HCT116 (cell line): ENCODE results near the gene TENM4. TPM values are rescaled to one million over a fixed set of nuclear protein-coding genes. Genes with fewer than 3 reads are reported as not detected.
A peak's percentile ranks its signal among the peaks of the same experiment; 100 is the strongest.

ENCODE experiments used
- ATAC-seq: fragments of 200-7000 bp; cut with Tn5 transposase; 2 replicates; pipeline ENCODE4 v1.9.1; 2020; ENCODE audit warnings: mild to moderate bottlenecking, moderate library complexity
- BruUV-seq: library from RNA; stranded (reverse); fragments of 400-500 nt; replicated peaks from 2 replicates; lab custom pipeline; 2021; lab: Mats Ljungman, UMichigan
- CTCF ChIA-PET: fragments of 300-600 bp; sonication (Branson Sonifier 250); formaldehyde crosslinking; loops from one replicate; lab custom pipeline; 2021; ENCODE audit warnings: antibody characterized with exemption; lab: Charles Lee
- POLR2A ChIA-PET: fragments of 300-600, 350-600 bp; sonication (Branson Sonifier 250); formaldehyde crosslinking; loops from one replicate; lab custom pipeline; 2021; ENCODE audit warnings: antibody characterized with exemption; lab: Charles Lee
- RAD21 ChIA-PET, 2 experiments: fragments of 300-600 bp; sonication (Branson Sonifier 250); formaldehyde crosslinking; loops; one replicate each; lab custom pipeline; 2023; ENCODE audit warnings: low total read pairs in 2 of 2; ENCODE audit not compliant: uncharacterized antibody in 2 of 2, unreplicated experiment in 2 of 2, low non-redundant PET in 1 of 2; lab: Charles Lee
- DNase-seq: peaks from one replicate; pipeline ENCODE4 v3.0.0-alpha.2; 2010; ENCODE audit warnings: low read depth, low spot score
- H2AFZ ChIP-seq: fragments of 200-600 bp; shearing (Covaris generic), sonication (generic); 2 replicates; pipeline ENCODE4 v1.6.1; 2017; ENCODE audit warnings: low read depth, mixed run types, mixed read lengths, antibody characterized with exemption, low read length; ENCODE audit not compliant: poor library complexity, severe bottlenecking
- H3K27ac ChIP-seq: 2 replicates; pipeline ENCODE4 v1.5.1; 2012; ENCODE audit warnings: low read depth, low read length
- H3K27me3 ChIP-seq: fragments of 200-600 bp; sonication (generic); 2 replicates; pipeline ENCODE4 v1.6.1; 2016; ENCODE audit warnings: mixed run types, low read length, mixed read lengths; ENCODE audit not compliant: insufficient read depth
- H3K36me3 ChIP-seq, 2 experiments: fragments of 200-500 bp in 1 of 2; fragments of 200-600 bp in 1 of 2; sonication (Bioruptor generic) in 1 of 2; sonication (generic) in 1 of 2; 2 replicates each; pipeline versions ENCODE4 v1.5.1 to v1.6.1; 2014 to 2016; ENCODE audit warnings: low read length in 2 of 2, inconsistent platforms in 1 of 2, mixed read lengths in 1 of 2, mixed run types in 1 of 2; ENCODE audit not compliant: insufficient read depth in 2 of 2, control insufficient read depth in 1 of 2
- H3K4me1 ChIP-seq, 2 experiments: fragments of 200-600 bp in 1 of 2; sonication (generic) in 1 of 2; 2 replicates each; pipeline versions ENCODE4 v1.5.1 to v1.6.1; 2012 to 2017; ENCODE audit warnings: low read length in 2 of 2, inconsistent platforms in 1 of 2, mild to moderate bottlenecking in 1 of 2, mixed read lengths in 1 of 2, mixed run types in 1 of 2, moderate library complexity in 1 of 2; ENCODE audit not compliant: insufficient read depth in 2 of 2, control insufficient read depth in 1 of 2
- H3K4me2 ChIP-seq: fragments of 200-600 bp; sonication (generic); 2 replicates; pipeline ENCODE4 v1.6.1; 2017; ENCODE audit warnings: mixed run types, low read length, mixed read lengths
- H3K4me3 ChIP-seq, 2 experiments: fragments of 200-600 bp in 1 of 2; sonication (generic) in 1 of 2; replicated peaks in 1 of 2; 2 replicates each; pipeline ENCODE4 v1.5.1; 2011 to 2016; ENCODE audit warnings: low read length in 2 of 2, control low read depth in 1 of 2, low read depth in 1 of 2, mild to moderate bottlenecking in 1 of 2, mixed read lengths in 1 of 2, mixed run types in 1 of 2
- H3K79me2 ChIP-seq: fragments of 200-600 bp; sonication (generic); 2 replicates; pipeline ENCODE4 v1.6.1; 2017; ENCODE audit warnings: mild to moderate bottlenecking, mixed run types, low read length, moderate library complexity, mixed read lengths; ENCODE audit not compliant: insufficient read depth
- H3K9ac ChIP-seq: fragments of 200-600 bp; sonication (generic); 2 replicates; pipeline ENCODE4 v1.6.1; 2016; ENCODE audit warnings: low read length, mixed read lengths
- H3K9me2 ChIP-seq: fragments of 200-600 bp; sonication (generic), shearing (Covaris generic); 2 replicates; pipeline ENCODE4 v1.6.1; 2017; ENCODE audit warnings: mixed run types, mild to moderate bottlenecking, moderate library complexity; ENCODE audit not compliant: insufficient read depth
- H3K9me3 ChIP-seq, 2 experiments: fragments of 200-500 bp in 1 of 2; fragments of 200-600 bp in 1 of 2; sonication (Bioruptor generic) in 1 of 2; sonication (generic) in 1 of 2; 2 replicates each; pipeline ENCODE4 v1.6.1; 2014 to 2017; ENCODE audit warnings: low read length in 2 of 2, mixed read lengths in 2 of 2, inconsistent platforms in 1 of 2, low read depth in 1 of 2, mild to moderate bottlenecking in 1 of 2, mixed run types in 1 of 2, moderate library complexity in 1 of 2; ENCODE audit not compliant: control insufficient read depth in 1 of 2, insufficient read depth in 1 of 2
- H4K20me1 ChIP-seq: fragments of 200-600 bp; sonication (generic), shearing (Covaris generic); 2 replicates; pipeline ENCODE4 v1.6.1; 2017; ENCODE audit warnings: mixed run types, mild to moderate bottlenecking, moderate library complexity; ENCODE audit not compliant: insufficient read depth
- CTCF ChIP-seq, 3 experiments: fragments of 200-600 bp in 1 of 3; sonication (generic) in 1 of 3; IDR thresholded peaks in 2 of 3; conservative IDR thresholded peaks in 1 of 3; 2 replicates each; pipeline ENCODE4 v1.5.1; 2012 to 2017; ENCODE audit warnings: low read depth in 2 of 3, low read length in 2 of 3, antibody characterized with exemption in 1 of 3, borderline replicate concordance in 1 of 3, control low read depth in 1 of 3, mild to moderate bottlenecking in 1 of 3, mixed read lengths in 1 of 3, mixed run types in 1 of 3, moderate library complexity in 1 of 3; ENCODE audit not compliant: insufficient read depth in 1 of 3
- RAD21 ChIP-seq: IDR thresholded peaks from 2 replicates; pipeline ENCODE4 v1.6.1; 2012; ENCODE audit warnings: low read depth, mild to moderate bottlenecking
- SIN3A ChIP-seq: IDR thresholded peaks from 2 replicates; pipeline ENCODE4 v1.6.1; 2012; ENCODE audit warnings: low read depth
- SP1 ChIP-seq: IDR thresholded peaks from 2 replicates; pipeline ENCODE4 v1.6.1; 2012; ENCODE audit warnings: low read depth
- TCF7L2 ChIP-seq: IDR thresholded peaks from 2 replicates; pipeline ENCODE4 v1.7.0; 2011; ENCODE audit warnings: borderline replicate concordance, inconsistent platforms; ENCODE audit not compliant: insufficient read depth, insufficient read length; ENCODE audit errors: extremely low read depth
- intact Hi-C: fragments of 100-400 bp; cut with micrococcal nuclease; formaldehyde crosslinking; loops from 2 replicates; pipeline ENCODE4 v1.10.0; 2022
- total RNA-seq: library from RNA; stranded (reverse); gene quantifications from one replicate; pipeline ENCODE4 v1.2.1, GENCODE V29; 2021; ENCODE audit not compliant: unreplicated experiment

TENM4 gene
- total RNA-seq, 1 experiment from 2014 or later: 0.05 TPM

DNA sequence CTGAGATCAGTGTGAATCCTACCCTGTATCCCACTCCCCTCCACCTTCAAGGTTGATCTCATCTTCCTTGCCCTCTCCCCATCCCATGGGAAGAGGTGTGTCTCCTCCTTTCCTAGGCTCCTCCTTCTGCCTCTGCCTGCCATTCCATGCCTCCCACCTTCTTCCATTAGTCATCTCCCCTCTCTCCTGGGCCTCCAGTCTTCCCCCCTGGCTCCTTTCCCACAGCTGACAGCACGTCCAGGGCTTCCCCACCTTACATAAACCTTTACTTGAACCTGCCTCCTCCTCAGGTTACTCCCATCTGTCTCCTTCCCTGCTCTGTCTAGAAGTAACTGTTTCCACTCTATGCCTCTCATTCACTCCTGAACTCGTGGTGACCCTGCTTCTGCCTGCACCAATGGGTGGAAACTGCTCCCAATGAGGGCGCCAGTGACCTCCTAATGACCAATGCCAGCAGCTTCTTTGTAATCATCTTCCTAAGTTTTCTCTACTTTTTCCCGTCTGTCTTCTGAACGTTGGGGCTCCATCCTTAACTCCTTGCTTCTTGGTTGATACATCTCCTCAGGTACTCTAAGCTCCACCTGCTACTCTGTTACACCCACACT, 599.3 kb downstream of the TENM4 start:
- intact Hi-C loops: no loop called here
- ChIA-PET POLR2A (no interaction called here), RAD21 (no interaction called here)
- ATAC-seq: no peak
- Histone ChIP-seq H3K27me3 (peaks cover 24% of the 10 kb centered on the region), H3K27ac (no peak overlapping the region), H3K9ac (no peak overlapping the region), H3K9me3 (no peaks in the 10 kb centered on the region), H3K4me3 (no peak overlapping the region), H3K4me1 (no peaks in the 10 kb centered on the region), H3K79me2 (no peaks in the 10 kb centered on the region), H4K20me1 (no peaks in the 10 kb centered on the region)
- no TSS peak for BruUV-seq
- TF ChIP-seq RAD21: 0 out of 2 replicates have a peak, but pooled peaks have one; percentile 8
- no peak for TF ChIP-seq TCF7L2
- TF ChIP-seq, all 23 proteins: peak for 1
- CTCF ChIA-PET: no interaction called here
- Histone ChIP-seq H3K9me2 (no peaks in the 10 kb centered on the region), H3K4me2 (no peak overlapping the region), H3K36me3 (no peaks in the 10 kb centered on the region), H2AFZ (no peak overlapping the region)
- DNase-seq: no peak

DNA sequence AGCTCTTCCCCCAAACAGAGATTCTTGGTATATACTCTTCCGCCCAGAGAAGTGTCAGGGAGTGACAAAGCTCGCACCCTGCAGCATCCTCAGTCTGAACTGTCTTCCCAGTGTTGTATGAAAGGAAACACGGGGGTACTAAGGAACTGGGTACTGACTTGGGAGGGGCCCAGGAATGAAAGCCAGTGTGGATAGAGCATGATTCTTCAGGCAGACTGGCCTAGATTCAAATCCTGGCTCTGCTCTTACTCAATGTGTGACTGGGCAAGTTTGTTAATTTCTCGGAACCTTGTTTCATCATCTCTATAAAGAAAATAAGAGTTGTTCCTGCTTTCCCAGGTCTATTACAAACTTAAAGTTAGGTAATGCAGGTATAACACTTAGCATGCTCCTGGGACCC, 600.2 kb downstream of the TENM4 start:
- no TSS peak for BruUV-seq
- H3K36me3 ChIP-seq: no peaks in the 10 kb centered on the region
- POLR2A ChIA-PET: no interaction called here
- H3K4me3 ChIP-seq: no peak overlapping the region
- H3K4me2 ChIP-seq: no peak overlapping the region
- H4K20me1 ChIP-seq: no peaks in the 10 kb centered on the region
- no peak for DNase-seq
- intact Hi-C loops: no loop called here
- H3K9me2 ChIP-seq: no peaks in the 10 kb centered on the region
- no peak overlapping the region for H2AFZ ChIP-seq
- RAD21 ChIA-PET: no interaction called here
- H3K4me1 ChIP-seq: no peaks in the 10 kb centered on the region
- ATAC-seq: no peak
- no peak overlapping the region for H3K9ac ChIP-seq
- no peak for TF ChIP-seq SP1
- no peak for TF ChIP-seq CTCF (IDR thresholded peaks at IDR 0.05 in 2 of 3, conservative IDR thresholded peaks at IDR 0.05 in 1 of 3; ENCODE audit: borderline replicate concordance in 1 of 3, insufficient read depth in 1 of 3, low read depth in 2 of 3, low read length in 2 of 3)
- no peak for TF ChIP-seq SIN3A
- TF ChIP-seq, all 23 proteins: peak for 0
- Histone ChIP-seq H3K27me3 (peaks cover 16% of the 10 kb centered on the region), H3K27ac (no peak overlapping the region), H3K79me2 (no peaks in the 10 kb centered on the region), H3K9me3 (no peaks in the 10 kb centered on the region)
- CTCF ChIA-PET: no interaction called here
